GM12891 (cell line): ENCODE data around the gene EXOC4.

Experiments used
- PAX5 ChIP-seq: IDR thresholded peaks from 2 replicates; pipeline ENCODE4 v1.6.1; 2011; ENCODE audit warnings: low read length, moderate library complexity, mild to moderate bottlenecking; ENCODE audit not compliant: insufficient read depth, severe bottlenecking
- POLR2A ChIP-seq: IDR thresholded peaks from 2 replicates; pipeline ENCODE4 v1.6.1; 2011; ENCODE audit warnings: low read depth, low read length, control low read depth
- POLR2AphosphoS5 ChIP-seq: IDR thresholded peaks from 2 replicates; pipeline ENCODE4 v1.6.1; 2011; ENCODE audit warnings: low read depth, low read length, control low read depth
- POU2F2 ChIP-seq: IDR thresholded peaks from 2 replicates; pipeline ENCODE4 v1.6.1; 2011; ENCODE audit warnings: low read depth, mild to moderate bottlenecking, control low read depth, low read length, moderate library complexity
- SPI1 ChIP-seq: IDR thresholded peaks from 2 replicates; pipeline ENCODE4 v1.6.1; 2011; ENCODE audit warnings: low read depth, low read length, control low read depth
- TAF1 ChIP-seq: IDR thresholded peaks from 2 replicates; pipeline ENCODE4 v1.6.1; 2011; ENCODE audit warnings: low read depth, low read length, control low read depth

- no peak for TF ChIP-seq POLR2AphosphoS5
- no peak for TF ChIP-seq POLR2A
- no peak for TF ChIP-seq TAF1
- TF ChIP-seq SPI1 = no peak
- TF ChIP-seq POU2F2 = no peak
- no peak for TF ChIP-seq PAX5
These were observed 320.0 kb downstream of the EXOC4 start for GRCh38 chr7:133572843-133573242.
